ENCODE results near the gene ZNF653.
"Not testable (repeated sequence)": the region's sequence is repeated elsewhere in the genome, so short reads cannot be mapped to it uniquely, and the experiment has no call there.

Gene ZNF653

DNA sequence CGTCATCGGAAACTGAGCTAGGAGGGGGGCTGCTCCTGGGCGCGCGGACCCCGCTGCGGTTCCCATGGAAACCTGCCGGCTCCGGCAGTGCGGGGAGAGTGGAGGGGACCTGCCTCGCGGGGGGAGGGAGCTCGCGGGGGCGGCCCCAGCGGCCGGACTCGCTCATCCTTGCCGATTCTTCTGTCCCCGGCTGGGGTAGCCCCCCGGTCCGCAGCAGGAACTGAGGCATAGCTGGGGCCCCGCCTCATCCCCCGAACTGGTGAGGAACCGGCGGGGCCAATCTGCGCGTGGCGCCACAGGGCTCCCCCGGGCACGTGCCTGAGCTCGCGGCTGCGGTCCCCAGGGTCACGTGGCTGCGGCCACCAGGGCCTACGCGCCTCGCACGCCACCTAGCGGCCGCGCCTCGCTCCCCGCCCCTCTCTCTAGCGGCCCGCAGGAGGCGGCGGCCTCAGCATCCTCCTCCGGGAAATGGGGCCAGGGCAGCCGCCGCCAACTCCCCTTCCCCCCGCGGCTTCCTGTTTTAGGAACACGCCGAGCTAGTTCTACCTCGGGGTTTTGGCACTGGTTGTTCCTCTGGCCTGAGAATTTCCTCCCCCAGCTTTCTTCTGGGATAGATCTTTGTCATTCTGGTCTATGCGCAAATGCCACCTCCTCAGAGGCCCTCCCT lies 23.1 kb downstream of the ZNF653 start:
- in situ Hi-C loops (cut with MboI; ENCODE audit: low sequenced_read_pairs) = no loop called here

DNA sequence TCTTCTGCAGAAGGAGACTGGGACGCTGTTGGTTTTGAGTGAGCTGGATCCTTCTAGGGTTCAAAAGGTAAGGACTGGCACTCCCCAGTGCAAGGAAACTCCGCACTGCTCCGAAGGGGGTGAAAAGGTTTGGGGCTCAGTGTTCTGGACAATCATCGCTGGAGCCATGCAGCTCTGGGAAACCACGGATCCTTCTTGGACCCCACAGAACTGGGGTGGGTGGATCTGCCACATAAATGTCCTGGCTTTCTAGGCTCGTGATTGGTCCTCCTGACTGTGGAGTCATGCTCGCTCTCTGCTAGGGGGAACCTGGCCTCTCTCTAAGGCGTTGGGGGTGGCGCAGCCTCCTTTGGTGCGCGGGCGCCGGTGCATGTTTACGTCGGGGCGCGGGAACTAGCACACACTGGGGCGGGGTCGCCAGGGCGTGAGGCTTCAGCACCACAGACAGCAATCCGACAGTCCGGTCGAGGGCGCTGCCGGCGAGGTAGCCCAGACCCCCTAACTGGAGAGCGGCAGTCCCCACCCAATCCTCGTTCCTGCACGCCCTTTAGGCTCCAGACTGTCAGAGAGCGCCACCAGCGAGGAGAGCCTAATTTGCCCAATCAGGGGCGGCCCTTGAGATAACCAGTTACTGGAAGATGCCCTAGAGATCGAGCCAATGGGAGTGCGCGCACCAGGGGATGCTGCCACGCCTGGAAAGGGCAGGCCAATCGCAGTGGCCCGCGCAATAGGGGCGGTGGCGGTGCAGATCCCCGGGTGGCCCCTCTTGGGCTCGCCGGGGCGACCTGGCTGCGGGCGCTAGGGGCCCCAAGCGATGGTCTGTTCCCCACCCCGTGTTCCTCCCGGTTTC lies 23.9 kb downstream of the ZNF653 start:
- in situ Hi-C loops (cut with MboI; ENCODE audit: low sequenced_read_pairs) = no loop called here

DNA sequence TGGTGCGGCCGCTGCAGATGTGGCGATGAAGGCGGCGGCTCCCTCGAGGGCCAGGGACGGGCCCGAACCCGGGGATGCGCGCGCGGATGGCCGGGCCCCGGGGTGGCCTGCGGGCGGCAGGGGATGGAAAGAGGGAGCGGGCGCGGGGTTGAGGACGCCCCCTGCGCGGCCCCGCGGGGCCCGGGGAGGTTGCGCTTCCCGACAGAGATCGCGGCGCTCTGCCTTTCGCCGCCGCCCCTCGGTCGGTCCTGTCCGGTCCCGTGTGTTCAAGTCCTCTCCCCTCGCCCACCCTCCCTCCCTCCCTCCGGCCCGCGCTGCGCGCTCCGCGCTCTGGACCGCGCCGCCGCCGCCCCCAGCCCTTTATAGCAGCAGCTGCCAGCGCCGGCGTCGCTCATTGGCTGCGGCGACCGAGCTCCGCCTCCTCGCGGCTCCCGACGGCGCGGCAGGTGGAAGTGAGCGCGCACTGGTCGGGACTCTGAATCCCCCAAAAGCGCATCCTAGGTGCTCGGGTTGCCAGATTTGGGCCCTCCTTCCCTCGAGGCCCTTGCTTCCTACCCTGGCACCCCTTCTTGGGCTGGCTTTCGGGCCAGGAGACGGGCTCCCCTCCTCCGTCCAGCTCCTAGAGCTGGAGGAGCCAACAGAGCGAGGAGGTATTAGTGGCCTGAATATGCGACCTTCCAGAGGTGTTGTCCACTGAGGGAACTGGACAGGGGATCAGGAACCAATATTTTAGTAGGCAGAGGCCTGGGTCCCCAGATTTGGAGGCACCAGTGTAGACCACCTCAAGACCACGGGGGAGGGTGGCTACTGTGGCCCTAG lies 24.7 kb downstream of the ZNF653 start, which contains the start of gene ELAVL3:
TSS of gene ELAVL3 (minus strand) at position 332 of the 819 bp plus-strand sequence. CDS start 438 bp downstream, outside the sequence.
- in situ Hi-C loops (cut with MboI; ENCODE audit: low sequenced_read_pairs) = no loop called here

DNA sequence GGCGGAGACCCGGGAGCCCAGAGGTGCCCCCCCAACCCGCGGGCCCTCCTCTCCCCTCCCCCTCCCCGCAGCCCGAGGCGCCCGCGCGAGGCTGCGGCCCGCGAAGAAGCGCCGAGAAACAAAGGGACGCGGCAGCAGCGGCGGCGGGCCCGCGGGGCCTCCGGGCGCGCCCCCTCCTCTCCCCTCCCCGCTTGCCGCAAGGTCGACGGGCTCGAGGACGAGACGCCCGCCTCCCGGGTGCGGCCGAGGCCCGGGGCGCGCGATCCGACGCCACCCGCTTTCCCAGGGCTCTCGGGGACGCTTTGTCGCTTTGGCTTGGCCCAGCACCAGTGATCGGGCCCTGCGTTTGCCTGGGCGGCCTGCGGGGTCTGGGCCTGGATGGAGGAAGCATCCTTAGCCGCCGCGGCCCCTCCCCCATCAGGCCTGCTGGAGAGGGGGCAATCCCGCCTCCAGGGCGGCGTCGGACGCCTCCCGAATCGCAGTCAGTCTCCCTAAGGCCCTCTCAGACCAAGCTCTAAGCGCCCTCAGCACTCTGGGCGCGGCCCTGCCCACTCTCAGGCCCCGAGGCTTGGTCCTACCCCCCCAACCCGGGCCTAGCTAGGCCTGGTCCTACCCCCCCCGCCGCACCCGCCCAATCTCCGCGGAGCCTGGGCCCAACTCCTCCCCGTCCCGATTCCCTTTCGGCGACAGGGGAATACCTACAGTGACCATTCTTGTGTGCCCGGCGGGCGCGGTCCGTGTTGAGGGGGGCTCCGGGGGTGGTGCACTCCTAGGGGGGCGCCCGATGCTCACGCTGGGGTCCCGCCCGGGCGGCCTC lies 25.5 kb downstream of the ZNF653 start:
- in situ Hi-C loops (cut with MboI; ENCODE audit: low sequenced_read_pairs) = no loop called here

DNA sequence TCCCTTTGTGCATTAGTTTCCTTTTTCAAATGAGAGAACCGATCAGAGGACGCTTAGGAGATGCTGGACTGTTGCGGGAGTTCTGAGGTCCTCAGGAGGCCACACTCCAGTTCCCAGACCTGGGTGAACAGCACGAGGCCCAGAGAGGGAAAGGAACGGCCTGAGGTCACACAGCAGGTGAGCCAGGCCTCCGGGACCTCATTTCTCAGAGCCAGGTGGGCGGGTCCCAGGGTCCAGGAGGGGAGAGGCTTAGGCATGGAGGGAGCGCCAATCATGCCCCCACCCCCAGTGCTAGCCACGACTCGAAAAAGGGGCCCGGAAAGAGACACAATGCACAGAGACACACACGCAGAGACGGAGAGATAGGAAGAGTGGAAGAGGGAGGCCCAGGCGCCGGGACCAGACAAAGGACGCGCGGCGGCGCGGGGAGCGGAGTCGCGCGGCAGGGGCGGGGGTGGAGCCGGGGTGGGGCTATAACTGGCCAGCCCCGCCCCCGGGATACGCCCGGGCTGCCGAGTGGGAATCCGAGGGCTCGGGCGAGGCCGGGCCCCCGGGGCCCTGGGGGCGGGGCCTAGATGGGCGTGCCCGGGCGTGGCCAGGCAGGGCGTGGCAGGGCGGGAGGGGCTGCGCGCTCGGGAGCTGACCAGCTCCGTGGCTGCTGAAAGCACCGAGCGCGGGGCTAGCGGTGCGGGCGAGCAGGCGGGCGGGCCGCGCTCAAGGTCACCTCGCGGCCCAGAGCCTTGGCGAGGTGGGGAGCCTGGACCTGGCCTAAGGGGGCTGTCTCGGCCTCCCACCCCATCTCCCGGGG lies 26.3 kb downstream of the ZNF653 start:
- in situ Hi-C loops (cut with MboI; ENCODE audit: low sequenced_read_pairs) = no loop called here

DNA sequence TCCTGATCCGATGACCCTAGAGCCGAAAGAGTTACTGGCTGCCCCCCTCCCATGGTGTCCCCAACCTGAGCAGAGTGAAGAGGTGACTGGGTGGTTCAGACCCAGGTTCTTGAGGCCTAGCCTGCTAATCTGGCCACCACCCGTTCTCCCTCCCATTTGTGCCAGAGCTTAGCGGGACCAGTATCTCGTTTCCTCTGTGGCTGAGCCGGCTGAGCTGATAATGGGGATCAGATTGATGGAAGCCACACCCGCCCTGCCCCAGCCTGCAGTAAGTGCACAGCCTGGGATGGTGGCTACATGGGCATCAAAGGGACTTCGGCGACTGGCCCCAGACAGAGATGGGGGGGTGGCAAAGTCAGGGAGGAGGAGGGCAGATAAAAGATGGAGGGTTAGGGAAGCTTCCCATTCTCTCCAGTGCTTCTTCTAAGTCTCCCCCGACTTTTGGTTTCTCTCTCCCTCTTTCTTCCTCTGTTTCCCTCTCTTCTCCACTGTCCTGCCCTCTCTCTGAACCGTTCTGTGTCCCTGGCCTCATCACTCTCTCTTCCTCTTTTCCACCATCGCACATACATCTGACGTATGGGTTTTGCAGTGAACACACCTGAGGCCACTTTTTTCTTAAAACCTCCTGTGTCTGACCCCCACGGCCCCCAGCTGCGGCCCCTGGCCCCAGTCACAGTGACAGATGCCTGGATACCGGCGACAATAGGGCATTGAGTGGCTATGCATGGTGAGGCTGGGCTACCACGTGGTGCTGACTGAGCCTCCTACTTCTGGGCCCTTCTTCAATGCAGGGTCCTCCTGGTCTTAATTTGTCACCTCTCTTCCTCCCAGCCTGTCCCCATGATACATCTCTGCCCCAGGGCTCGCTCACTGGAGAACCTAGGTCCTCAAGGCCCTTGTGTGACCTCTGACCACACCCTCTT lies 27.2 kb downstream of the ZNF653 start:
- in situ Hi-C loops (cut with MboI; ENCODE audit: low sequenced_read_pairs) = no loop called here

DNA sequence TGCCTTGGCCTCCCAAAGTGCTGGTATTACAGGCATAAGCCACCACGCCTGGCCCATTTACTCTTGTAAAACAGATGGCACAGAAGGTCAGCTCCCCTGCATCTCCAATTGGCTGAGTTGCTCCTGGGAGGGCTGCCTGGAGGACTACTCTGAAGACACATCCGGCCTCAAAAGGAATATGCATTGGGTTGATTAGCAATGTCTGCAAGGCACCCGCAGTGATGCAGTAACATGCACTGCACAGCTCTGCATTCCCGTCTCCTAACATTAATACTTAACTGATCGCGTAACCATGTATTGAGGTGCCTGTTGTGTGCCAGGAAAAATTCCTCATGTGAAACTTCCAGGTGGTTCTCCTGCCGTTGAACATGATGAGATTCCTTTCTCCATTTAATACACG lies 29.8 kb downstream of the ZNF653 start:
- in situ Hi-C loops (cut with MboI; ENCODE audit: low sequenced_read_pairs) = no loop called here

DNA sequence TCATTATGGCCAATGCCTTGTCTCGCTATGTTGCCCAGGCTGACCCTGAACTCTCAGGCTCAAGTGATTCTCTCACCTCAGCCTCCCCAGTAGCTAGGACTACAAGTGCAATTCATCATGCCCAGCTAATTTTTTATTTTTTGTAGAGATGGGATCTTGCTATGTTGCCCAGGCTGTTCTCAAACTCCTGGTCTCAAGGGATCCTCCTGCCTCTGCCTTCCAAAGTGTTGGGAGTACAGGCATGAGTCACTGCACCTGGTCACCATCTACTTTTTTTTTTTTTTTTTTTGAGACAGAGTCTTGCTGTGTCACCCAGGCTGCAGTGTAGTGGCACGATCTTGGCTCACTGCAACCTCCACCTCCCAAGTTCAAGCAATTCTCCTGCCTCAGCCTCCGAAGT lies 30.3 kb downstream of the ZNF653 start:
- in situ Hi-C loops (cut with MboI; ENCODE audit: low sequenced_read_pairs) = not testable (repeated sequence)

DNA sequence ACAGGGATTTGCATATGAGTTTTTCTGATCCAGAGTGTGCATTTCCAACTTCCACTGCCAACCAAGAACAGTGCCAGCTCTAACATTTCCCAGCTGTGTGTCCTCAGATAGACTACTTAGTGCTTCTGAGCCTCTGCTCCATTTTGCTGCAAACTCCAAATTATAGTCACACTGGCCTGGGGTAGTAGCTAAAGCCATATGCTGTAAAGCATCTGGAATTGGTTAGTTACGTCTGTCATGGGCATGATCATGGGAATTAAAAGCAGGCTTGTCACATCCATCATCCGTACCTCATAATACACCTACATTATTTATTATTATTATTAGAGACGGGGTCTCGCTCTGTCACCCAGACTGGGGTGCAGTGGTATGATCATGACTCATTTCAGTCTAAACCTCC lies 31.9 kb downstream of the ZNF653 start:
- in situ Hi-C loops (cut with MboI; ENCODE audit: low sequenced_read_pairs) = no loop called here

DNA sequence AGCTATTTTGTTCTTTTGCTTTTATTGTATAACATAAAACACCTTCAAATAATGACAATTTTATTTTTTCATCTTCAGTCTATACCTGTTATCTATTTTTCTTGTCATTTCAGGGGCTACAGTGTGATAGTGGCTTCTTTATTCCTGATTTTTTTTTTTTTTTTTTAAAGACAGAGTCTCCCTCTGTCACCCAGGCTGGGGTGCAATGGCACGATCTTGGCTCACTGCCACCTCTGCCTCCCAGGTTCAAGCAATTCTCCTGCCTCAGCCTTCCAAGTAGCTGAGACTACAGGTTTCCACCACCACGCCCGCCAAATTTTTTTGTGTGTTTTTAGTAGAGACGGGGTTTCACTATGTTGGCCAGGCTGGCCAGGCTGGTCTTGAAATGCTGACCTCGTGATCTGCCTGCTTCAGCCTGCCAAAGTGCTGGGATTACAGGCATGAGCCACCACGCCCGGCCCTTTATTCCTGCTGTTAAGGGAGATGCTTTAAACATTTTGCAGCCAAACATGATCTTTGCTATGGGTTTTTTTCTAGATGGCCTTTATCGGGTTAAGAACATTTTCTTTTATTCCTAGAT lies 37.3 kb downstream of the ZNF653 start:
- in situ Hi-C loops (cut with MboI; ENCODE audit: low sequenced_read_pairs) = not testable (repeated sequence)

DNA sequence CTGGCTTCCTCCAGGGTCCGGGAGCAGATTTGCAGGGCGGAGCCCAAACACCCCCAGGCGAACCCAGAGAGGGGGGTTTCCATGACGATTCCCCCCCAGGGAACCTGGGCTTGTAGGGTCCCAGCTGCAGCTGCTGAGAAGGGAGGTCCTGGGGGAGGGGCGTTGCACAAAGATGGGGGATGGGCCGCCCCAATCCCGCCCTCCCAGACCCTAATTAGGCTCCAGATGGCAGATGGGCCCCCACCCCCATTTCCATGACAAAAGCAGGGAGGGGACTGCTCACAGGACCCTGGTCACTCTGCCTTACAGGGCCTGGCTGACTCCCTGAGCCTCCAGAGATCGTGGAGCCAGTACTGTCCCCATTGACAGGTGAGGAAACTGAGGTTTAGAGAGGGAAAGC lies 40.0 kb downstream of the ZNF653 start:
- in situ Hi-C loops (cut with MboI; ENCODE audit: low sequenced_read_pairs) = no loop called here

DNA sequence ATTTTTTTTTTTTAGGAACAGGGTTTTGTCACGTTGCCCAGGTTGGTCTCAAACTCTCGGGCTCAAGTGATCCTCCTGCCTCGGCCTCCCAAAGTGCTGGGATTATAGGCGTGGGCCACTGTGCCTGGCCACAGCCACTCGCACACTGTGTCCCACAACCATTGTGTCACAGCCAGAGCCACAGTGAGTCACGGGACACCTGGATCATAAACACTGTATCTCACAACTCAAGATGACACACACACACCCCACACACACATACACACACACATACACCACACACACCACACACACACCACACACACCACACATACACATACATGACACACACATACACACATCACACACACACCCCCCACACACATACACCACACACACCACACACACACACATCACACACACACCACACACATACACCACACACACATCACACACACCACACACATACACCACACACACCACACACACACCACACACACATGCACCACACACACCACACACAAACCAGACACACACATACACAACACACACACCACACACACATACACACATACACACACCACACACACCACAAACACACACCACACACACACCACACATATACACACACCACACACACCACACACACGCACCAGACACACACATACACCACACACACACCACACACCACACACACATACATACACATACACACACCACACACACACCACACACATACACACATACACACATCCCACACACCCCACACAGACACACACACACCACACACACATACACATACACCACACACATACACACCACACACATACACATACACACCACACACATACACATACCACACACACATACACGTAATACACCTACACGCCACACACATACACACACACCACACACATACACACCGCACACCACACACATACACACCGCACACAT lies 41.0 kb downstream of the ZNF653 start:
- in situ Hi-C loops (cut with MboI; ENCODE audit: low sequenced_read_pairs) = no loop called here

DNA sequence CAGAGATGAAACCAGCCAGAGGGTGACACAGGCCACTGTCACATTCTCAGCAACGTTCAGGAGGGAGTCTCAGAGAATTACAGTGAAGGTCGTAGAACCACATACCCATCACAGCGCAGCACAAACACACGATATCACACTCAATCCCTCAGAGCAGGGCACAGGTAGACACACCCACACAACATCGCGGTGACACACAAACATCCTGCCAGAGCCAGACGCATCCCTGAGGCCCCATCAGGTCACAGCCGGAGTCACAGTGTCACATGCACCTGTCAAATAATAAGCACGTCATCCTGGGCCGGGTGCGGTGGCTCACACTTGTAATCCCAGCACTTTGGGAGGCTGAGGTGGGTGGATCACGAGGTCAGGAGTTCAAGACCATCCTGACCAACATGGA lies 42.2 kb downstream of the ZNF653 start:
- in situ Hi-C loops (cut with MboI; ENCODE audit: low sequenced_read_pairs) = no loop called here

DNA sequence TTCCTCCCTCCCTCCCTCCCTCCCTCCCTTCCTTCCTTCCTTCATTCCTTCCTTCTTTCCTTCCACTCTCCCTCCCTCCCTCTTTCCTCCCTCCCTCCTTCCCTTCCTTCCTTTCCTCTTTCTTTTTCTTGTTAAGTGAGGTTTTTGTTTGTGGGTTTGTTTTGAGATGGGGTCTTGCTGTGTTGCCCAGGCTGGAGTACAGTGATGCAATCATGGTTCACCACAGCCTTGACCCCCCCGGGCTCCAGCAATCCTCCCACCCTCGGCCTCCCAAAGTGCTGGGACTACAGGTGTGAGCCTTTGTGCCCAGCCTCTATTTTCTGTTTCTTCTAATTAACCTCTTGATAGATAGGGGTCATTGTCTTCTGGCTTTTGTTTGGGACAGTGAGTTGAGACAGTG lies 44.2 kb downstream of the ZNF653 start:
- in situ Hi-C loops (cut with MboI; ENCODE audit: low sequenced_read_pairs) = no loop called here

DNA sequence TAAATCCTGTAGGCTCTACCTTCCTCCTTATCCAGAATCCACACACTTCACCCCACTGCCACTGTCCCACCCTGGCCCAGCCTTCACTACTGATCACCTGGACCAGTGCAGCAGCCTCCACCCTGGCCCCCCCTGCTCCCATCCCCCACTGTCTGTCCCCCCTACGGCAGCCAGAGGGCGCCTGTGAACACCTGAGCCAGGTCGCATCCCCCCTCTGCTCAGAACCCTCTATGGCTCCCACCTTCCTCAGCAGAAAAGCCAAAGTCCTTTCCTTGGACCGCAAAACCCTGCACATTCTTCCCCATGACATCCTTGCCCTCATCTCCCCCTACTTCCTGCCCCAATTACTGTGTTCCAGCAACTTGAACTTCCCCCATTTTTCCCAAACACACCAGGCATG lies 45.4 kb downstream of the ZNF653 start:
- in situ Hi-C loops (cut with MboI; ENCODE audit: low sequenced_read_pairs) = no loop called here

DNA sequence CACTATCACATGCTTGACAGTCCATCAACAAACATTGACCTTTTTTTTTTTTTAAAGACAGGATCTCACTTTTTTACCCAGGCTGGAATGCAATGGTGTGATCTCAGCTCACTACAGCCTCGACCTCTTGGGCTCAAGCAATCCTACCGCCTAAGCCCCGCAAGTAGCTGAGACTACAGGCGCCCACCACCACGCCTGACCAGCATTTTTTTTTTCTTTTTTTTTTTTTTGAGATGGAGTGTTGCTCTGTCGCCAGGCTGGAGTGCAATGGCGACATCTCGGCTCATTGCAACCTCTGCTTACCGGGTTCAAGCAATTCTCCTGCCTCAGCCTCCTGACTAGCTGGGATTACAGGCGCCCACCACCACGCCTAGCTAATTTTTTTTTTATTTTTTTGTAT lies 46.7 kb downstream of the ZNF653 start:
- in situ Hi-C loops (cut with MboI; ENCODE audit: low sequenced_read_pairs) = not testable (repeated sequence)

DNA sequence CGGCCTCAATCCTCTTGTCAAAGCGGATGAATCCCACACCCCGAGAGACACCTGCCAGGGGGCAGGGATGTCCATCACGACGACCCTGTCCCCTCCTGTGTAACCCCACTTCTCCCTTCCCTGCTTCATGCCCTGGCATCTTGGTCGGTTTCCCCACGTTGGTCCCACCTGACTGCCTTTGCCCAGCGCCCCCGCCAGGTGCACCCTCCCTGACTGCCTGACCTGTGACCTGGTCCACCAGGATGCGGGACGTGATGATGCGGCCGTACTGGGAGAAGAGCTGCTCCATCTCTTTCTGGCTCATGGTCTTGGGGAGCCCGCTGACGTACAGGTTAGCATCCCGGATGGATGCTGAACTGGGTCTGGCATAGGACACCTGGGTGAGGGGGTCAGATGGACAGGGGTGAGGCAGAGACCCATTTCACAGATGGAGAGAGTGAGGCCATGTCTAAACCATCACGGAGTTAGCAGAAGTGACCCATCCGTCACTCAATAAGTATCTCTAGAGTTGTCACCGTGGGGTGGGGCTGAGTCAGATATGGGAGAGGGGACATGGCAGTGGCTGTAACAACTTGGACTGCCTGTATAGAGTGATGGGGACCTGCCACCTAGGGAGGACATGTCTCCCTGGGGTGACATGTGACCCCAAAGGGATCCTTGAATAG lies 47.3 kb downstream of the ZNF653 start:
- in situ Hi-C loops (cut with MboI; ENCODE audit: low sequenced_read_pairs) = no loop called here

All from HL-60/S4 (cell line).